GM19455 (cell line): Measurements from ENCODE around the gene MED12.
A peak's percentile ranks its signal among the peaks of the same experiment; 100 is the strongest.
"Not testable (repeated sequence)": the region's sequence is repeated elsewhere in the genome, so short reads cannot be mapped to it uniquely, and the experiment has no call there.

Source experiments
- ATAC-seq: cut with Tn5 transposase; IDR thresholded peaks from one replicate; pipeline ENCODE4 v1.9.1; 2021; ENCODE audit not compliant: unreplicated experiment

MED12 gene

GRCh38 chrX:71160475-71160874, 42.1 kb downstream of the MED12 start:
- ATAC-seq, result no peak

DNA sequence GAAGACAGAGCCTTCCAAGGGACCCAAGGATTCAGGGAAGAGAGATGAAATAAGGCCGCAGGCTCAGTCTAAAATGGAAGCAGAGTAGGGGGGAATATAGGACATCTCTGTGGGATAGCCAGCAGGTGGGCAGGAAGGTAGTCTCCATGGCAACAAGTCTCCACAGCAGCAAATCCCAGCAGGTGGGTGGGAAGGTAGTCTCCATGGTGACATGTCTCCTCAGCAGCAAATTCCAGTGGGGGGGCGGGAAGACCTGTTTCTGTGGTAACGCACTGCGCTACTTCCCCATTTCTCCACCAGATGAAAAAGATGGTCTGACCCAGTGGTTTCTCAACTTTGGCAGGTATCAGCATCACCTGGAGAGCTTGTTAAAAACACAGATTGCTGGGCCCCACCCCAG, 44.6 kb downstream of the MED12 start:
- no peak for ATAC-seq

DNA sequence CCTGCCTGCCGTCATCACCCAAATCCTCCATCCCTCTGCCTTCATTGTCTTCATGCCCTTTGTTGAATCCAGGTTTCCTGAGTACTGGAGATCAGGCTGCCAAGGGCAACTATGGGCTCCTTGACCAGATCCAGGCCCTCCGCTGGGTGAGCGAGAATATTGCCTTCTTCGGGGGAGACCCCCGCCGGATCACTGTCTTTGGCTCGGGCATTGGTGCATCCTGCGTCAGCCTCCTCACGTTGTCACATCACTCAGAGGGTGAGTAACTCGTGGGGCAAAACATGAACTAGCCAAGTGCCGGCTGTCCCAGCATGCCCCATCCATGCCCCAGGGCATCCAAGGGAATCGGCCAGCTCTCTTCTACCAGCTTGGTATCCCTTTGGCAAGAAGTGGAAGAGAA, 45.7 kb downstream of the MED12 start:
- no peak for ATAC-seq

DNA sequence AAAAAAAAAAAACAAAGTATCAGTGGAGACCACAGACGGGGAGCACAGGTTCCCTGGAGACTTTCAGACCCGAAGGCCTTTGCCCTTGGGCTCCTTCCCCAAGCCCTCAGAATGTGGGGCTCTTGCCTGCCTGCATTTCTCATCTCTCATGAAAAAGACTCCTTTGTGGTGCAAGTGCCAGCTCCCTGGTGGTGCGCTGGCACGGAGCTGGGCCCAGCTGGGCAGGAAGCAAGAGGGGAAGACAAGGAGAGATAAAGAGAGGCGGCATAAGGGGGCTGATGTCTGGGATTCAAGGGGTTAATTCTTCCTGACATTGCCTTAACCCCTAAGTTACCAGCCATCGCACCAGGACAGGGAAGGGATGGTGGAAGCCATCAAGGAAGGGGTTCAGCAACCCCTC, 48.1 kb downstream of the MED12 start:
- no peak for ATAC-seq

DNA sequence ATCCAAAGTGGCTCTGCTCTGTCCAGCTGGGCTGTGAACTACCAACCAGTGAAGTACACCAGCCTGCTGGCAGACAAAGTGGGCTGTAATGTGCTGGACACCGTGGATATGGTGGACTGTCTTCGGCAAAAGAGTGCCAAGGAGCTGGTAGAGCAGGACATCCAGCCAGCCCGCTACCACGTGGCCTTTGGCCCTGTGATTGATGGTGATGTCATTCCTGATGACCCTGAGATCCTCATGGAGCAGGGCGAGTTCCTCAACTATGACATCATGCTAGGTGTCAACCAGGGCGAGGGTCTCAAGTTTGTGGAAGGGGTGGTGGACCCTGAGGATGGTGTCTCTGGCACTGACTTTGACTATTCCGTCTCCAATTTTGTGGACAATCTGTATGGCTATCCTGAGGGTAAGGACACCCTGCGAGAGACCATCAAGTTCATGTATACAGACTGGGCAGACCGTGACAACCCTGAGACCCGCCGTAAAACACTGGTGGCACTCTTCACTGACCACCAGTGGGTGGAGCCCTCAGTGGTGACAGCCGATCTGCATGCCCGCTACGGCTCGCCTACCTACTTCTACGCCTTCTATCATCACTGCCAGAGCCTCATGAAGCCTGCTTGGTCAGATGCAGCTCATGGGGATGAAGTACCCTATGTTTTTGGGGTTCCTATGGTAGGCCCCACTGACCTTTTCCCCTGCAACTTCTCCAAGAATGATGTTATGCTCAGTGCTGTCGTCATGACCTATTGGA, 48.8 kb downstream of the MED12 start:
- ATAC-seq, result no peak

GRCh38 chrX:71168134-71168533, 49.7 kb downstream of the MED12 start:
- no peak for ATAC-seq

- ATAC-seq, result no peak
These were observed 51.2 kb downstream of the MED12 start for GRCh38 chrX:71169586-71169985.

DNA sequence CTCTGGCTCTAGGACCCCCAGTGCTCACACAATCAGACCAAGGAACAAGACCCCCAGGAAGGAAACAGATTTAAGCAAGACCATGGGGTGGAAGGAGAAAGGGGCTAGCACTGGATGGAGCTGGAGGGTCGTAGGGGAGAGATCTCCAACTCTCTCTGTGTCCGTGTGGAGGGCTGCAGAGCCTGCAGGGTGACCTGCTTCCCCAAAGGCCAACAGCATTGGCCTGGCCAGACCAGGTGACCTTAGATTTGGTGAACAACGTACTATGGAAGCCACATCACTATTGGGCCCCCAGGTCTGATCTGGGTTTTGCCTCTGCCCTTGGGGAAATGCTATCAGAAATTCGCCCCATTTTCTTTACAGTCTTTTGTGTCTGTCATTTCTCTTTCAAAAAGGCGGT, 52.3 kb downstream of the MED12 start:
- no peak for ATAC-seq

DNA sequence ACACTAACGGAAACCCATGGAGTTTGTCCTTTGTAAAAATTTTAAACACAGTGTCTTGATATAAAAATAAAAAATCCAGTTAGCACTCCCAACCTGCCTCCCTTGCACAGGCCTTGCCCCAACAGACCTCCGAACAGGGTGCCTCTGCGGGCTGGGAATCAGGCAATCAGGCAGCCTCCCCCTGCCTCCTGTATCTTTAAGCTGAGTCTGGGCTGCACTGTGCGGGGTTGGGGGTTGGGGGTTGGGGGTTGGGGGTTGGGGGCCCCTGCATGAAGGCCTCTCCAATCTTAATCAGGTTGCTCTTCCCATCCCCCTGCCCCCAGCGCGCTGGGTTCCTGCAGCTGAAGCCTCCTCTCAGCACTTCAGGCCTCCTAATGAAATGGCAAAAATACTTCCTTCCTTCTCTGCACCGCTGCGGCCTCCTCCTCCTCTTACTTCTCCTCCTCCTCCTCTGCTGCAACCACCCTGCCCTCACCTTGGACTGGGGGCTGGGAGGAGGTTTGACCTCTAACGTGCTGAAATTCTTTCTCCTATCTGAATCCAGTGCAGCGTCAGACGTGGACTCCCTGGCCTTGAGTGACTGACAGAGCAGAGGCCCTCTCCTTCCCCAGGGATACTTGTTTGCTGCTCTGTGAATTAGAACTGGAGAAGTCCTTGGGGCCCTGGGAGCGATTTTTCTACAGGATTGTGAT, 52.9 kb downstream of the MED12 start:
- ATAC-seq, result no peak

DNA sequence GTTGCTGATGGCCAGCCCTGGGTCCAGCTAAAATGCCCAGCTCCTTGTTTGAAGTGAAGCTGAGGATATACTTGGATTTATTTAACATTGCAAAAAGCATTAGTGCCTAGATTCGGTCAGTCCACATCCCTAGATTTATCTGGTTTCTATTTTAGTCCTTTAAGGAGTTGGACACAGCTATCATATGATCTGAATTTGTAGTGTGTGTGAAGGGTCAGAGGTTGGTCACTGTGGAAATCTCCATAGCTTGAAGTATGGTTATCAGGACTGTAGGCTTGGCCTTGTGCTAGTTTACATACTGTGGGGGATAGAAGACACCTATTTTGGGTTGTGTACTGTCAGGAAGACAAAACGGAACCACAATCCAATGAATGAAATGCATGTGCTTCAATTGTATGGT, 55.0 kb downstream of the MED12 start:
- no peak for ATAC-seq

- no peak for ATAC-seq
These were observed 56.4 kb downstream of the MED12 start for GRCh38 chrX:71174795-71175194.

DNA sequence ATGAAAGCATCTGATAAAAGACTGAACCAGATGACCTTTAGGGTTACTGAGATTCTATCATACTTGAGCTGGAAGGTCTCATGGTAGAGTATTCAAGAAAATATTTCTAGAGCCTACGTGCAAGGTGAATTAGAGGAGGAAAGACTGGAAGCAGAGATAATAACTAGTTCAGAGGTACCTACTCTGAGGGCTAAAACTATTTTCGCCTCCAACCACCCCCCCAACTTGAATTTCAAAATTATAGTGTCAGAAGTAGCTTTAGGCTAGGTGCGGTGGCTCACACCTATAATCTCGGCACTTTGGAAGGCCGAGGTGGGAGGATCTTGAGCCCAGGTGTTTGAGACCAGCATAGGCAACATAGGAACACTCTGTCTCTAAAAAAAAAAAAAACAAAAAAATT, 57.1 kb downstream of the MED12 start:
- ATAC-seq, result no peak

DNA sequence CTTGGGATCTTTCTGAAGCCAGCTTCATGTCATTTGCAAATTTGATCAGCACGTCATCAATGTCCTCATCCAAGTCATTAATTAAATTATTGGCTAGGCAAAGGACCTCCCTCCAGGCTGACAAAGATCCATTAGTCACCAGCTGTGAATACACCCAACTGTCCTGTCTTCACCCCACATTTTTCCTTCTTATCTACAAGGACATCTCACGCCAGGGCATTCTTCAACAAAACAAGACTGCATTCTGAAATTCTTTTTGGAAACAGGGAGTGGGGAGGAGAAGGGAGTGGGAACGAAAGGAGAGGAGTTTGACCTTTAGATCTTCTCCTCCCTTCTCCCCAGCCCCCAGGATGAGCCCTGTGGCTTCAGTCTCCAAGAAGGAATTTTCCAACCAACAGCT, 58.9 kb downstream of the MED12 start:
- no peak for ATAC-seq

- ATAC-seq, result no peak
These were observed 60.5 kb downstream of the MED12 start for GRCh38 chrX:71178908-71179307.

- not testable (repeated sequence) for ATAC-seq
These were observed 62.3 kb downstream of the MED12 start for GRCh38 chrX:71180579-71181265.

DNA sequence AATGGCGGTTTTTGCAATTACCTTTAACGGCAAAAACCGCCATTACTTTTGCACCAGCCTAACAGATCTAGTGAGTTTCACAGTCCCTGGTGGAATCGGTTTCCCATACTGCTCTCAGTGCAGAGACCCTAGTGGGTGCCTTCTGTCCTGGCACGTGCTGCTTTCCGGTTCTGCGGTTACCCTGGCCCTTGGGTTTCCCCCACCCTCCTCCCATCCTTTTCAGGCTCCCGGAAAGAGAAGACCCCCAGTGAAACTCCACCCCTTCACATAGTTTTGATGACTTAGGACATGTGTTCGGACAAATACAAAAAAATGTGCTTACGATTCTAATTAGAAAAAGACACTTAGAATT, 63.1 kb downstream of the MED12 start:
- ATAC-seq, result peak; percentile 52

GRCh38 chrX:71181910-71182799, 63.8 kb downstream of the MED12 start:
- ATAC-seq, result peak; percentile 86

GRCh38 chrX:71182871-71183270, 64.5 kb downstream of the MED12 start:
- no peak for ATAC-seq

- no peak for ATAC-seq
These were observed 64.9 kb downstream of the MED12 start for GRCh38 chrX:71183341-71183740.

GRCh38 chrX:71184092-71184491, 65.7 kb downstream of the MED12 start:
- ATAC-seq, result no peak

GRCh38 chrX:71184803-71185495, 66.6 kb downstream of the MED12 start:
- no peak for ATAC-seq
